SU-DHL-6 (cell line): ENCODE results near the gene OXSR1.

Source experiments
- CTCF ChIP-seq: fragments of 200-600 bp; sonication (generic); IDR thresholded peaks from one replicate; pipeline ENCODE4 v1.5.1; 2017; ENCODE audit warnings: antibody characterized with exemption, mild to moderate bottlenecking, low read length, moderate library complexity; ENCODE audit not compliant: insufficient read depth, poor library complexity, severe bottlenecking
- EZH2phosphoT487 ChIP-seq: fragments of 200-600 bp; sonication (generic), shearing (Covaris generic); conservative IDR thresholded peaks from 2 replicates; pipeline ENCODE4 v1.6.1; 2018; ENCODE audit warnings: mild to moderate bottlenecking, antibody characterized with exemption, low read length, moderate library complexity, mixed read lengths

- TF ChIP-seq CTCF (no peak), EZH2phosphoT487 (no peak)
Measured at GRCh38 chr3:38267662-38268061, 102.3 kb downstream of the OXSR1 start.
